Adipocyte (in vitro differentiated cells): ENCODE measurements around the gene PITPNM1.
"Not testable (repeated sequence)": the region's sequence is repeated elsewhere in the genome, so short reads cannot be mapped to it uniquely, and the experiment has no call there.

Experiments used
- DNase-seq: peaks from one replicate; pipeline ENCODE4 v3.0.0-alpha.2; 2015; ENCODE audit warnings: low read depth
- H3K27me3 ChIP-seq: replicated peaks from 2 replicates; pipeline ENCODE4 v1.7.0; 2013; ENCODE audit warnings: mild to moderate bottlenecking, low read length, moderate library complexity; ENCODE audit not compliant: control insufficient read depth, insufficient read depth
- H3K36me3 ChIP-seq: 2 replicates; pipeline ENCODE4 v1.7.0; 2013; ENCODE audit warnings: low read length, mild to moderate bottlenecking, moderate library complexity; ENCODE audit not compliant: control insufficient read depth, insufficient read depth, severe bottlenecking
- H3K4me1 ChIP-seq: 2 replicates; pipeline ENCODE4 v1.7.0; 2013; ENCODE audit warnings: mild to moderate bottlenecking, low read length, moderate library complexity; ENCODE audit not compliant: control insufficient read depth, insufficient read depth
- H3K4me3 ChIP-seq: 2 replicates; pipeline ENCODE4 v1.7.0; 2013; ENCODE audit warnings: mild to moderate bottlenecking, low read length, moderate library complexity
- H3K9ac ChIP-seq: 2 replicates; pipeline ENCODE4 v1.7.0; 2013; ENCODE audit warnings: mild to moderate bottlenecking, low read length, moderate library complexity
- H3K9me3 ChIP-seq: 2 replicates; pipeline ENCODE4 v1.7.0; 2013; ENCODE audit warnings: mild to moderate bottlenecking, low read length, moderate library complexity; ENCODE audit not compliant: control insufficient read depth

The PITPNM1 gene

GRCh38 chr11:67483831-67484665 is 21.1 kb downstream of the PITPNM1 start:
- no peaks in the 10 kb centered on the region for H3K9me3 ChIP-seq
- DNase-seq = no peak
- H3K27me3 ChIP-seq = no peaks in the 10 kb centered on the region
- peaks cover 4% of the 10 kb centered on the region for H3K36me3 ChIP-seq
- peaks cover 7% of the 10 kb centered on the region for H3K4me1 ChIP-seq
- no peak overlapping the region for H3K9ac ChIP-seq
- H3K4me3 ChIP-seq = peak overlapping the region; percentile 82

DNA sequence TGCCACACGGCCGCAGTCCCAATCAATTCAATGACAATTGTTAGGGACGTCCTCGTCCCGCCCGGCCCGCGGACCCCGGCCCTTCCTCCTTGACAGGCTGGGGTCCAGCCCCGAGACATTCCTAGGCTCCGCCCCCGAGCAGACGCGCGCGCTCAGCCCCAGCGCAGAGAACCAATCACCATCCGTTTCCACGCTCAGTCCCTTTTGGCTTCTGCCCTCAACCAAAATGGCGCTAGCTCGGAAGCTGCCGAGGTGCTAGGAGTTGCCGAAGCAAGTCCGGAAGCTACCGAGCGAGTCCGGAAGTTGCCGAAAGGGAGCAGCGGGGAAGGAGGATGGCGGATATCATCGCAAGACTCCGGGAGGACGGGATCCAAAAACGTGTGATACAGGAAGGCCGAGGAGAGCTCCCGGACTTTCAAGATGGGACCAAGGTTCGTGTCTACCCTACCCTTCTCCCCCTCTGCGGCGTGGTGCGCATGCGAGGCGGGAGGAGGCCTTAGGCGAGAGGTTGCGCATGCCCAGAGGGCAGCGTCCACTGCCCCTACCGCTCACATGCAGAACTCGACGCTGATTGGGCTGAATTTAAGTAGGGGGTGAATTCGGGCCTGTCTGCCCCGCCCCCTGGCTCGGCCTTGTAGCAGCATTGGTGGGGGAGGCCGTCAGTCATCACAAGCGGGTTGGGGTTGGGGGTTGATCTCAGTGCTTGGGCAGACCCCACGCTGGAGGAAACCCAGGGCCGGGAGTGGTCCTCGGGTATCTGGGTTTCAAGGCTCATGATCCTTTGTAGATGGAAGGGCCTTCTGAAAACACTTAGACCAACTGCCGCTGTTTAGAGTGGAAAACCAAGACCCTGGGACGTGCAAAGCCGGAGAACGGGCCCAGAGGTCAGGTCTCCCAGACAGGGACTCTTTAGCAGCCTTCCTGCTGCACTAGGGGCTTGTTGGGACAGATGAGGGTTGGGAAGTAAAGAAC is 22.1 kb downstream of the PITPNM1 start, which contains the start of gene AIP:
TSS of gene AIP (plus strand) at position 200 of the 972 bp plus-strand sequence. CDS start at position 333, 133 bp downstream.
- DNase-seq = peak; percentile 99
- H3K36me3 ChIP-seq = peaks cover 2% of the 10 kb centered on the region
- peaks cover 7% of the 10 kb centered on the region for H3K4me1 ChIP-seq
- peak within 1 kb of the TSS; percentile 82 for H3K4me3 ChIP-seq
- no peaks in the 10 kb centered on the region for H3K9me3 ChIP-seq
- peak within 1 kb of the TSS; percentile 92 for H3K9ac ChIP-seq
- no peaks in the 10 kb centered on the region for H3K27me3 ChIP-seq

- Histone ChIP-seq H3K9ac (peak overlapping the region; percentile 92), H3K9me3 (no peaks in the 10 kb centered on the region), H3K4me3 (peak overlapping the region; percentile 82), H3K36me3 (no peaks in the 10 kb centered on the region), H3K4me1 (peaks cover 7% of the 10 kb centered on the region), H3K27me3 (no peaks in the 10 kb centered on the region)
- no peak for DNase-seq
Observed at GRCh38 chr11:67482275-67482826, 22.8 kb downstream of the PITPNM1 start.

- H3K36me3 ChIP-seq, H3K4me3 ChIP-seq, H3K4me1 ChIP-seq, H3K9ac ChIP-seq, H3K9me3 ChIP-seq, DNase-seq, H3K27me3 ChIP-seq: not testable (repeated sequence)
Observed at GRCh38 chr11:67477344-67478050, 27.7 kb downstream of the PITPNM1 start.

DNA sequence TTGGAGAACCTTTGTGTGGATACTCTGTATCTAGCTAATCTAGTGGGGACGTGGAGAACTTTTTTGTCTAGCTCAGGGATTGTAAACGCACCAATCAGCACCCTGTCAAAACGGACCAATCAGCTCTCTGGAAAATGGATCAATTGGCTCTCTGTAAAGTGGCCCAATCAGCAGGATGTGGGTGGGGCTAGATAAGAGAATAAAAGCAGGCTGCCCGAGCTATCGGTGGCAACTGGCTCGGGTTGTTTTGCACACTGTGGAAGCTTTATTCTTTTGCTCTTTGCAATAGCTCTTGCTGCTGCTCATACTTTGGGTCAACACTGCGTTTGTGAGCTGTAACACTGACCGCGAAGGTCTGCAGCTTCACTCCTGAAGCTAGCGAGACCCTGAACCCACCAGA is 28.5 kb downstream of the PITPNM1 start:
- H3K27me3 ChIP-seq, H3K9ac ChIP-seq, H3K36me3 ChIP-seq, H3K9me3 ChIP-seq, DNase-seq, H3K4me1 ChIP-seq, H3K4me3 ChIP-seq: not testable (repeated sequence)

GRCh38 chr11:67472882-67473281 is 32.3 kb downstream of the PITPNM1 start:
- Histone ChIP-seq H3K36me3 (no peaks in the 10 kb centered on the region), H3K4me3 (no peak overlapping the region), H3K4me1 (peaks cover 7% of the 10 kb centered on the region), H3K27me3 (no peaks in the 10 kb centered on the region), H3K9ac (no peak overlapping the region), H3K9me3 (no peaks in the 10 kb centered on the region)
- DNase-seq = no peak

- H3K9ac ChIP-seq = no peak overlapping the region
- H3K27me3 ChIP-seq = no peaks in the 10 kb centered on the region
- no peak overlapping the region for H3K4me3 ChIP-seq
- peaks cover 10% of the 10 kb centered on the region for H3K4me1 ChIP-seq
- DNase-seq = no peak
- H3K9me3 ChIP-seq = no peaks in the 10 kb centered on the region
- H3K36me3 ChIP-seq = no peaks in the 10 kb centered on the region
Observed at GRCh38 chr11:67470337-67471002, 34.7 kb downstream of the PITPNM1 start.

- DNase-seq = no peak
- peaks cover 10% of the 10 kb centered on the region for H3K4me1 ChIP-seq
- no peaks in the 10 kb centered on the region for H3K36me3 ChIP-seq
- peak overlapping the region; percentile 88 for H3K9ac ChIP-seq
- no peaks in the 10 kb centered on the region for H3K9me3 ChIP-seq
- no peaks in the 10 kb centered on the region for H3K27me3 ChIP-seq
- H3K4me3 ChIP-seq = peak overlapping the region; percentile 83
Observed at GRCh38 chr11:67469508-67469811, 35.7 kb downstream of the PITPNM1 start.

DNA sequence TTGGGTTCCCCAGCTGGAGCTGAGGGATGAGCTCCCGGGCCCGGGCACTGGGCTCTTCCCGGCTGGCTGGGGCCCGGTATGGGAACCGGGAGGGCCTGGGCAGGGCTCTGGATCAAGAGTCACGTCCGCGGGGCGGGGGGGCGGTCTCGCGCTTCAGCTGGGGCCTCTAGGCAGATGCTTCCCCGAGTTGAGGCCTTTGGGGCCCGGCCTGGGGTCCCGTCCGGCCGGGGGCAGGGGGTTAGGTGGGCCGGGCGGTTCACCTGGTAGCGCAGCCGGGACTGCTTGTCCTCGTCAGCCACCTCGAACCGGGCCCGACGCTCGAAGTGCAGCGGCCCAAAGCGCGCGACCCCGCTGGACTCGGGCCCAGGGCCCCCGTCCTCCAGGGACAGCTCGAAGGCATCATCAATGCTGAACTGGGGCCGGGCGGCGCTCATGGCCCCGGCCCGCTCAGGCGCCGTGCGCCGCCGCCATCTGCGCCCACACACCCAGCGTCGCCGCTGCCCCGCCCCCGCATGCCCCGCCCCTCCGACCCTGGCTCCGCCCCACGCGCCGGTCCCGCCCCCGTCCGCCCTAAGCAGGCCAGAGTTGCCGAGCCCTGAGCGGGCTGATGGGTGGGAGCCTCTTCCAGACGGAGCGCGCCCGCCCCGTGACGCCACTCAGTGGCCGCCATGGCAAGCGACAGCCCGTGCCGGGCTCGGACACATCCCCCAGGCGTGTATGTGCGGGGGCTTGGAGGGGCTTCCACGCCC is 36.2 kb downstream of the PITPNM1 start, which contains the start of gene TMEM134:
TSS of gene TMEM134 (minus strand) at position 493 of the 749 bp plus-strand sequence. CDS start at position 434, 59 bp downstream.
- H3K36me3 ChIP-seq = no peaks in the 10 kb centered on the region
- H3K9ac ChIP-seq = peak within 1 kb of the TSS; percentile 90
- H3K9me3 ChIP-seq = no peaks in the 10 kb centered on the region
- peak; percentile 98 for DNase-seq
- H3K4me3 ChIP-seq = peak within 1 kb of the TSS; percentile 89
- H3K4me1 ChIP-seq = peaks cover 10% of the 10 kb centered on the region
- H3K27me3 ChIP-seq = no peaks in the 10 kb centered on the region

- DNase-seq = no peak
- Histone ChIP-seq H3K4me3 (peak overlapping the region; percentile 89), H3K9me3 (no peaks in the 10 kb centered on the region), H3K4me1 (peaks cover 10% of the 10 kb centered on the region), H3K36me3 (no peaks in the 10 kb centered on the region), H3K9ac (peak overlapping the region; percentile 90), H3K27me3 (no peaks in the 10 kb centered on the region)
Observed at GRCh38 chr11:67468456-67468758, 36.8 kb downstream of the PITPNM1 start.
